CD14-positive monocyte (primary cell): Measurements from ENCODE around the gene ZNF207. TPM values are rescaled to one million over a fixed set of nuclear protein-coding genes. Genes with fewer than 3 reads are reported as not detected.

Experiments used
- DNase-seq, 3 donors: peaks; one replicate each; pipeline ENCODE4 v3.0.0-alpha.2; 2011 to 2022
- H2AFZ ChIP-seq: 2 replicates; pipeline ENCODE4 v1.6.0; 2012; ENCODE audit warnings: mild to moderate bottlenecking, low read depth, low read length, inconsistent platforms; ENCODE audit not compliant: insufficient read depth, poor library complexity, severe bottlenecking
- H3K27ac ChIP-seq, 2 donors: 1 replicate in 1 of 2; 2 replicates in 1 of 2; pipeline ENCODE4 v1.5.1; 2012 to 2013; ENCODE audit warnings: low read length in 2 of 2, control low read depth in 1 of 2, inconsistent platforms in 1 of 2, low read depth in 1 of 2, mild to moderate bottlenecking in 1 of 2
- H3K27me3 ChIP-seq, 2 donors: one replicate each; pipeline versions ENCODE4 v1.6.0 to v1.6.1; 2011 to 2013; ENCODE audit warnings: low read length in 2 of 2; ENCODE audit not compliant: control insufficient read depth in 2 of 2, insufficient read depth in 2 of 2
- H3K36me3 ChIP-seq, 2 donors: replicated peaks in 1 of 2; 1 replicate in 1 of 2; 2 replicates in 1 of 2; pipeline versions ENCODE4 v1.5.1 to v1.6.1; 2012 to 2013; ENCODE audit warnings: low read length in 2 of 2, control low read depth in 1 of 2, inconsistent platforms in 1 of 2, mild to moderate bottlenecking in 1 of 2; ENCODE audit not compliant: insufficient read depth in 2 of 2, control insufficient read depth in 1 of 2
- H3K4me1 ChIP-seq, 2 donors: 1 replicate in 1 of 2; 2 replicates in 1 of 2; pipeline versions ENCODE4 v1.5.1 to v1.6.1; 2012 to 2013; ENCODE audit warnings: low read length in 2 of 2, control low read depth in 1 of 2, inconsistent platforms in 1 of 2, mild to moderate bottlenecking in 1 of 2, moderate library complexity in 1 of 2; ENCODE audit not compliant: insufficient read depth in 2 of 2, control insufficient read depth in 1 of 2
- H3K4me2 ChIP-seq: replicated peaks from 2 replicates; pipeline ENCODE3; 2012; ENCODE audit warnings: low read length, moderate library complexity, mild to moderate bottlenecking; ENCODE audit not compliant: poor library complexity, severe bottlenecking; ENCODE audit errors: extremely low read depth
- H3K4me3 ChIP-seq, 3 experiments: fragments of 200-600 bp in 1 of 3; sonication (generic) in 1 of 3; replicated peaks in 1 of 3; 1 replicate in 2 of 3; 2 replicates in 1 of 3; pipeline ENCODE4 v1.5.1; 2011 to 2013; ENCODE audit warnings: low read length in 3 of 3, mild to moderate bottlenecking in 3 of 3, control low read depth in 2 of 3, low read depth in 2 of 3, inconsistent platforms in 1 of 3, moderate library complexity in 1 of 3
- H3K79me2 ChIP-seq: 2 replicates; pipeline ENCODE4 v1.6.0; 2012; ENCODE audit warnings: mild to moderate bottlenecking, control low read depth, inconsistent platforms, low read length, moderate library complexity; ENCODE audit not compliant: insufficient read depth
- H3K9ac ChIP-seq: 2 replicates; pipeline ENCODE4 v1.6.0; 2017; ENCODE audit warnings: low read length, mild to moderate bottlenecking; ENCODE audit not compliant: insufficient read depth, poor library complexity, severe bottlenecking
- H3K9me3 ChIP-seq, 2 donors: replicated peaks in 1 of 2; 1 replicate in 1 of 2; 2 replicates in 1 of 2; pipeline versions ENCODE4 v1.5.1 to v1.6.1; 2012 to 2013; ENCODE audit warnings: low read length in 2 of 2, control low read depth in 1 of 2; ENCODE audit not compliant: control insufficient read depth in 1 of 2, insufficient read depth in 1 of 2
- H4K20me1 ChIP-seq: 2 replicates; pipeline ENCODE4 v1.6.0; 2012; ENCODE audit warnings: mild to moderate bottlenecking, low read length, control low read depth, moderate library complexity; ENCODE audit not compliant: insufficient read depth
- H3K27ac Mint-ChIP-seq, 7 donors: one replicate each; pipeline ENCODE4 v1.8.0; 2020; ENCODE audit warnings: mild to moderate bottlenecking in 7 of 7, mixed read lengths in 7 of 7, moderate library complexity in 6 of 7, inconsistent platforms in 2 of 7
- H3K27me3 Mint-ChIP-seq, 3 donors: one replicate each; pipeline ENCODE4 v1.8.0; 2021 to 2022; ENCODE audit warnings: low read depth in 3 of 3, mild to moderate bottlenecking in 3 of 3, mixed read lengths in 3 of 3, moderate library complexity in 3 of 3, inconsistent platforms in 1 of 3
- H3K36me3 Mint-ChIP-seq, 2 donors: one replicate each; pipeline ENCODE4 v1.8.0; 2020; ENCODE audit warnings: mixed read lengths in 2 of 2, inconsistent platforms in 1 of 2, mild to moderate bottlenecking in 1 of 2
- H3K4me1 Mint-ChIP-seq: one replicate; pipeline ENCODE4 v1.8.0; 2020; ENCODE audit warnings: mild to moderate bottlenecking, mixed read lengths
- H3K4me3 Mint-ChIP-seq, 2 donors: one replicate each; pipeline ENCODE4 v1.8.0; 2020; ENCODE audit warnings: mild to moderate bottlenecking in 2 of 2, mixed read lengths in 2 of 2, moderate library complexity in 1 of 2
- H3K9me3 Mint-ChIP-seq, 7 donors: one replicate each; pipeline ENCODE4 v1.8.0; 2020 to 2022; ENCODE audit warnings: mixed read lengths in 7 of 7, mild to moderate bottlenecking in 6 of 7, moderate library complexity in 6 of 7, inconsistent platforms in 2 of 7
- CTCF ChIP-seq: fragments of 200-600 bp; IDR thresholded peaks from one replicate; pipeline ENCODE4 v1.8.0; 2022; ENCODE audit warnings: antibody characterized with exemption, mild to moderate bottlenecking
- WGBS: methylation state at CpG from one replicate; pipeline ENCODE4 v1.1.5; 2013; ENCODE audit warnings: missing lambda C conversion rate; ENCODE audit not compliant: insufficient coverage; 5-methylcytosine and 5-hydroxymethylcytosine counted together
- intact Hi-C, 2 donors: fragments of 100-400 bp; cut with micrococcal nuclease; formaldehyde crosslinking; loops; one replicate each; pipeline versions ENCODE4 v1.15.0 to v1.15.1; 2023
- polyA plus RNA-seq, 3 donors: library from polyadenylated mRNA; depleted of rRNA in 1 of 3; unstranded in 2 of 3; stranded (reverse) in 1 of 3; fragments of 300-500 nt in 2 of 3; fragments of >200 nt in 1 of 3; fragmentation: Illumina TruSeq in 2 of 3; gene quantifications; 1 replicate in 2 of 3; 2 replicates in 1 of 3; pipeline ENCODE4 v1.2.3, GENCODE V29; 2012 to 2021

The ZNF207 gene
- polyA plus RNA-seq, 3 donors, result 129 to 147 (median 138) TPM

GRCh38 chr17:32355649-32356377 is 5.9 kb downstream of the ZNF207 start:
- peak overlapping the region in 1 of 2 donors; percentile 6 for H3K4me3 Mint-ChIP-seq
- peaks cover 31% of the 10 kb centered on the region for H3K4me1 Mint-ChIP-seq
- H3K79me2 ChIP-seq, result peaks cover 99% of the 10 kb centered on the region
- peak overlapping the region in 6 of 7 donors; percentile 14 to 69 (median 37) for H3K27ac Mint-ChIP-seq
- TF ChIP-seq CTCF, result no peak
- intact Hi-C loops, result loop anchor here in 1 of 2 donors (5.0 kb wide), 1 partner anchor 104 kb away; no protein-coding TSS in a partner anchor
- no peak overlapping the region for H3K4me3 ChIP-seq
- H2AFZ ChIP-seq, result no peak overlapping the region
- no peak overlapping the region for H3K9ac ChIP-seq
- H3K4me2 ChIP-seq, result no peak overlapping the region
- peaks cover 16 to 41% of the 10 kb centered on the region in 2 donors for H3K4me1 ChIP-seq
- H3K27me3 Mint-ChIP-seq, result no peaks in the 10 kb centered on the region
- WGBS, result 73% methylated on average over 4 of the region's 6 CpGs
- H3K27me3 ChIP-seq, result no peaks in the 10 kb centered on the region
- H3K36me3 ChIP-seq, result peaks cover 64 to 90% of the 10 kb centered on the region in 2 donors
- no peak for DNase-seq
- no peaks in the 10 kb centered on the region for H3K9me3 Mint-ChIP-seq
- peak overlapping the region in 1 of 2 donors; percentile 61 for H3K27ac ChIP-seq
- H3K9me3 ChIP-seq, result no peaks in the 10 kb centered on the region
- peaks cover 57 to 84% of the 10 kb centered on the region in 2 donors for H3K36me3 Mint-ChIP-seq
- peaks cover 99% of the 10 kb centered on the region for H4K20me1 ChIP-seq

GRCh38 chr17:32356378-32356743 is 6.4 kb downstream of the ZNF207 start:
- H3K27ac Mint-ChIP-seq, result no peak overlapping the region
- H4K20me1 ChIP-seq, result peaks cover 99% of the 10 kb centered on the region
- peaks cover 70 to 96% of the 10 kb centered on the region in 2 donors for H3K36me3 ChIP-seq
- no peak overlapping the region for H3K4me3 Mint-ChIP-seq
- H3K36me3 Mint-ChIP-seq, result peaks cover 62 to 89% of the 10 kb centered on the region in 2 donors
- no CpG with 5 or more reads among the region's 3 CpGs for WGBS
- peaks cover 99% of the 10 kb centered on the region for H3K79me2 ChIP-seq
- H3K9me3 Mint-ChIP-seq, result no peaks in the 10 kb centered on the region
- no peaks in the 10 kb centered on the region for H3K27me3 Mint-ChIP-seq
- no peaks in the 10 kb centered on the region for H3K27me3 ChIP-seq
- no peaks in the 10 kb centered on the region for H3K9me3 ChIP-seq
- intact Hi-C loops, result loop anchor here in 1 of 2 donors (5.0 kb wide), 1 partner anchor 104 kb away; no protein-coding TSS in a partner anchor
- H3K4me1 ChIP-seq, result peaks cover 15 to 36% of the 10 kb centered on the region in 2 donors
- TF ChIP-seq CTCF, result no peak
- no peak overlapping the region for H3K4me2 ChIP-seq
- H3K9ac ChIP-seq, result no peak overlapping the region
- H3K4me3 ChIP-seq, result no peak overlapping the region
- DNase-seq, result no peak
- peak overlapping the region in 1 of 2 donors; percentile 61 for H3K27ac ChIP-seq
- peaks cover 29% of the 10 kb centered on the region for H3K4me1 Mint-ChIP-seq
- no peak overlapping the region for H2AFZ ChIP-seq
